ENCODE measurements around the gene QSOX2. TPM values are rescaled to one million over a fixed set of nuclear protein-coding genes. Genes with fewer than 3 reads are reported as not detected.

Gene QSOX2
- total RNA-seq, 1 donor from 2014 or later, result 10.3 TPM

DNA sequence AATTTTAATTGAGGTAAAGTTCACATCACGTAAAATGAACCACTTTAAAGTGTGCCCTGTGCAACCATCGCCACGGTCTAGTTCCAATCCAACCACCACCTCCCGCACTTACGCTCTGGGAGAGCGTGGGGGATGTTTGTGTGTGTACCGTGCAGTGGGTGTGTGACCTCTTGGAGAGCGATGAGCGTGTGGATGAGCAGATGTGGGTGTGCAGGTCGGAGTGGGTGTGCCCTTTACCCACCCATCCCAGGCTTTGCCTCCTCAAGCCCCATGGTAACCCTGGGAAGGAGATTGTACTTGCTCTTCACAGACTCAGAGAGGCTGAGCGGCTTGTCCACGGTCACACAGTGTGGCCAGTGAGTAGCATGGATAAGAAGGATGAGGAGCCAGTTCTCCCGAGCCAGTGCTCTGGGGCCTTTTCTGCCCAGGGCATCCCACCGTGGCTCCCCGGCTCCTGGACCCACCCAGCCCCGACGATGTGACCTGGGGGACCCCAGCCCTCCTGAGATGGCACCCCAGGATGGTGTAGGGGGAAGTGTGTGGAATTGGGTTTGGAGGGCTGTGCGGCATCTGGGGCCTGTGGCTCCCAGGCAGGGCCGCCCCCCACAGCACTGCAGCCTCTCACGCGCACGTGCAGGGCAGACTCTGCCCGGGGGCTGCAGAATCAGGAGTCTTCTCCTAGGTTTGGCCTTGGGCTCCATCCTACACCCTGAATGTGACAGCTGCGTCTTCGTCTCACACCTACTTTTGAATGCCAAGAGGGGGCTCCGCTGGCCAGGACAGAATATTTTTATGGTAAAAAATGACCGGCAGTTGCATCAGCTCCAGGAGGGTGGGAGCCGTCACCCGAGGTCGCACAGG, 54.3 kb downstream of the QSOX2 start:
- DNase-seq (ENCODE audit: low read depth), result no peak

DNA sequence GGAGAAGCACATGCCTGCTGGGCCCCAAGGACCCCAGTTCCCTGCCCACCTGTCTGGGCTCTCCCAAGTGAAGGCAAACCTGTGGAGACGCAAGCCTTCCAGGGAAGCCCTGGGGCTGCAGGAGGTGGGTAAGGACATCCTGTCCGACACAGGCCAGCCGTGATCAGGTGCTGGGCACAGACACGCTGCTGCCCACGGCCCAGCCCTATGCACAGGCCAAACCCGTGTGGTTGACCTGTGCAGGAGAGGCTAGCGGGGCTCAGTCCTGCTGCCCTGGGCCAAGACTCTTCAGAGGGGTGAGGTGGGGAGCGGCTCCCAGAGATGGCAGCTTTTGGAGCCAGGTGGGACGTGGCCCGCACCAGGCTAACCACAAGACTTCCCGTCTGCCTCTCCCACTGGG, 55.0 kb downstream of the QSOX2 start:
- no peak for DNase-seq (ENCODE audit: low read depth)

DNA sequence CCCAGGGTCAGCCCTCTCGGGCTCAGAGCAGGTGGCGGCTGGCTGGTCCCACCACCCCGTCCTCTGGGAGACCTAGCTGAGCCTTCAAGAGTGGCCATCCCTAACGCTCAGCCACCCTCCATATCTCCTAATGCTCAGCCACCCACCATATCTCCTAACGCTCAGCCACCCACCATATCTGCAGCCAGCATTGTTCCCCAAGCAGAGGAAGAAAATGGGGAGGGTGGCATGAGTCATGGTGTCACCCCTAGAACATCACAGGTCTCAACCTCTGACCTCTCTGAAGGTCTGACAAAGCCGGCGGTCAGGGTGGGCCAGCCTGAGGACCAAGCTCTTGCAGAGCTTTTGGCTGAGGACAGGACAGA, 55.4 kb downstream of the QSOX2 start:
- DNase-seq (ENCODE audit: low read depth), result no peak

DNA sequence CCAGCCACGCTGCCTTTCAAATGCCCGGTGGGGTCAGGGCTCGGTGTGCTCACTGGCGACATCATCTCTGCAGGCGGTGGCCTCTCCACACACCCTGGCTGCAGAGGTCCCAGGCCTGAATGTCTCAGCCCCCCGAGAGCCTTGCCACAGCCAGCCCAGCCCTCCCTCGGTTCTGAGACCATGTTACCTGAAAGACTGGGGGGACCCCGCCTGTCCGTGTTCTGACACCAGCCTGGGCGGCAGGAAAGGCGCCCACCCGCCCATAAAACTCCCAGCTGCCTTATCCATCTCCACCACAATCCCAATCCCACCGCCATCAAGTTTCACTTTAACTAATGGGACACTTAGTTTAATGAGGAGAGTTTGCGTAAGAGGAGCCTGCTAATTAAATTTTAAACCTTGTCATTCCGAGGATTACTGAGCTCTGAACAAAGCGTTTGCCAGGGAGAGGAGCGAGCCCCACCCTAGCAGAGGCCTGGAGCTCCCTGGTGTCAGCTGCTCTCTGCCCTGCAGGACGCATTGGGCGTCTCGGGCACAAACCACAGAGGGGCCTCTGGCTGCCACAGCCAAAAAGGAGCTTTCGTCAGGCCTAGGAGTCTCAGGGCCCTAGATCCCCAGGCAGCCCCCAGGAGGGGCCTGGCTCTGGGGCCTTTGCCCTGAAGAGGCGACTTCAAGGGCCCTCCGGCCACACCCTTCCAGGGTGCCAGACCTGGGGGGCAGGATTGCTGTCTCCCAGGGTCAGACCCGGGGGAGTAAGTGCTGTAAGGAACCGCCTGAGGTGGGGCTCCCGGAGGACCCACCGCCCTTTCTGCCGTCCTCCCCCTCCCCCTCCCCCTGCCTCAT, 56.0 kb downstream of the QSOX2 start:
- DNase-seq (ENCODE audit: low read depth), result peak; percentile 17

DNA sequence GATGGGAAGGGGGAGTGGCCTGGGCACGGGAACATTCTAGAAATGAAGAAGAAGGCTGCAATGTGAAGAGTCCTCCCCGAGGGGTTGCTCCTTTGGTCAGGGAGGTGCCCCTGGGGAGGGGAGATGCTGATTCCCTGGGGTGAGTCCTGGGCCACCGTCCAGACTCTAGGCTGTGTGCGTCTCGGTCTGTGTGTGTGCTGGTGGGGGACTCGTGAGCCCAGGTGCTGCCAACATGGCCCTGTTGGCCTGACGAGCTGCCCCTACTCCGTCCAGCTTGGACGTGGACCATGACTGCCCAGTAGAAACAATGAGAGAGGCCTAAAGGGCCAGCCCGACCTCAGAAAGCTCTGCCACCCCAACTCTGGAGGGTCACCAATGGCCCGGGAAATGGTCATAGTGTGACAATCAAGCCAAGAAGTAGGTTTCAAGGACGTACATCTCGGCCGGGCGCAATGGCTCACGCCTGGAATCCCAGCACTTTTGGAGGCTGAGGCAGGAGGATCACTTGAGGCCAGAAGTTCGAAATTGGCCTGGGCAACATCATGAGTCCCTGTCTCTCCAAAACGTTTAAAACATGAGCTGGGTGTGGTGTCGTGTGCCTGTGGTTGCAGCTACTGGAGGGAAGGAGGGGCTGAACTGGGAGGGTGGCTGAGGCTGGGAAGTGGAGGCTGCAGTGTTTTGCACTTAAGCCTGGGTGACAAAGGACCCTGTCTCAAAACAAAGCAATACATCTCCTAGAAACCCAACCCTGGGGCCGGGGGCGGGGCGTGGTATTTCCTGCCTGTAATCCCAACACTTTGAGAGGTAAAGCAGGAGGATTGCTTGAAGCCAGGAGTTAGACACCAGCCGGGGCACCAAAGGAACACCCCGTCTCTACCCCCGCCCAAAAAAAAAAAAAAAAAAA, 57.7 kb downstream of the QSOX2 start:
- no peak for DNase-seq (ENCODE audit: low read depth)

DNA sequence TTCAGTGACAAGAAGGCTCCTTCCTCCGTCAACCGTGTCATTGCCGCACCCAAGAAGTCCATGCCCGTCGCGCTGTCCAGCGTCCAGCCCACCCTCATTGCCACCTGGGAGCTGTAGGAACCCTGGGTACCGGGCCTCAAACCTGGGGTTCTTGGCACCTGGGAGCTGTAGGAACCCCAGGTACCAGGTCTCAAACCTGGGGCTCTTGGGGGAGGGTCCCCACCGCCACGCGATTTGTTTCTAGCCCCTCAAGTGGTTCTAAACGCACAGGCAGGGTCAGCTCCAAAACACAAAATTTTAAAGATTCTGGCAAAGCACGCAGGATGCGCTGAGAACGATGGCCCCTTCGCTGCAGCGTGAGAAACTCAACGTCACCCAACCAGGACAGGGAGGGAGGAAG, 58.4 kb downstream of the QSOX2 start:
- DNase-seq (ENCODE audit: low read depth), result no peak

DNA sequence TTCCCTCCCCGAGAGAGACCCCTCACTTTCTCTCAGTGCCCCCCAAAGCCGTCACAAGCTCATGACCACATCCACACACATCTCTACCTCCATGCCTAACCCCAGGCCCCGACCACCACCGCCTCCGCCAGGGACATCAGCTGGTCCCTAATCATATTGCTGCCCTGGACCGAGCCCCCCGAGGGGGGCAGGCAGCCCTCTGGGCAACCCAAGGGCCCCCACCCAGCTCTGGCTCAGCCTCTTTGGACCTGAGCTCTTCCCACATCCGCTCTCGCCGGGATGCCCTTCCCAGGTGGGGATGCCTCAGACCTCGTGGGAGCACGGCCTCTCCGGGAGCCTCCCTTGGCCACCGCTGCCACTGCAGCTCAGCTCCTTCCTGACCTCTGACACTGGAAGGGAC, 59.2 kb downstream of the QSOX2 start:
- DNase-seq (ENCODE audit: low read depth), result no peak

DNA sequence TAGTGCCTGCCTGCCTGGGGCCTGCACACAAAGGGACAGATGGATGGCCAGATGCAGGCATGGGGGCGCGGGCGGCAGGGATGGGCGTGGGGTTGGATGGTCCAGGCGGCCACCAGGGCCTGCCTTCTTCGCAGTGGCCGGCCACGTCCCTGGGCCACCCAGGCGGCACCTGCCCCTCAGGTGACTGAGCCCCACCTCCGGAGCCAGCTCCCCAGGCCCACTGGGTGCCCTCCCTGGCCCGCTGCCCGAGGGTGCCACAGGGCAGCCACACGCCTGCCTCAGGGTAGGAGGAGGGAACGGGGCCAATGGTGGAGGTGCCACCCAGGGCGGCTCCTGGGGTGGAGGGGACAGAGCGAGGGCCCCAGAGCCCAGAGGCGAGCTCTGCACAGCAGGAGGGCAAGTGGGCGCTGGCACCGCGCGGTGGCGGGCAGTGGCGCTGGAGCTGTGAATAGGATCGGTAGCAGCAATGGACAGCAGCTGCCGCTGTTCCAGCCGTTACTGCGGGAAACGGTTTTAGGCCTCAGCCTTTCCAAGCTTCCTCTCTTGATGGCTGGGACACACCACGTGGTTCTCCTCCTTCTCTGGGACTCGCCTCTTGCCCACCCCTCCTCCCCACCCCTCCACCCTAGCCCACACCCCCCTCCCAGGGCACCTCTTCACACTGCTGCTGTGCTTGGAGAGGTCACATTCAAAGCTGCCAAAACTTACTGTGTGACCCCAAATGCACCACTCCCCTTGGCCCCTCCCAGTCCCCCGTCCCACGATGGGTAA, 59.8 kb downstream of the QSOX2 start:
- no peak for DNase-seq (ENCODE audit: low read depth)

DNA sequence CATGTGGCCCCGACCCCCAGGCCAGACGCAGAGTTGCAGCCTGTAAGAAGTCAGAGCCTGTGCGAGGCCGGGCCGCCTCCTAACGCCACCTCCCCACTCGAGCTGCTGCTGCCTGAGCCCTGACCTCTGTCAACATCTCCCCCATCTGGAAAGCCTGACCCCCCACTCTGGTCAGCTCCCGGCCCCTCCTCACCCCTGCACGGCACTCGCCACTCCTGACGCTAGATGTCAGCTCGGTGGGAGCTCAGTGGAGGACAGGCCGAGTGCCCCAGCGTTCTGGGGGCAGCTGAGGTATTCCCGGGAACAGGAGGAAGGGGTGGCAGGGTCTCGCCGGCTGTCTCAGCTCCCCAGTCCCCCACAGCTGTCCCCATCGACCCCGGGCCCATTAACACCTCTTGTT, 60.5 kb downstream of the QSOX2 start:
- DNase-seq (ENCODE audit: low read depth), result no peak

DNA sequence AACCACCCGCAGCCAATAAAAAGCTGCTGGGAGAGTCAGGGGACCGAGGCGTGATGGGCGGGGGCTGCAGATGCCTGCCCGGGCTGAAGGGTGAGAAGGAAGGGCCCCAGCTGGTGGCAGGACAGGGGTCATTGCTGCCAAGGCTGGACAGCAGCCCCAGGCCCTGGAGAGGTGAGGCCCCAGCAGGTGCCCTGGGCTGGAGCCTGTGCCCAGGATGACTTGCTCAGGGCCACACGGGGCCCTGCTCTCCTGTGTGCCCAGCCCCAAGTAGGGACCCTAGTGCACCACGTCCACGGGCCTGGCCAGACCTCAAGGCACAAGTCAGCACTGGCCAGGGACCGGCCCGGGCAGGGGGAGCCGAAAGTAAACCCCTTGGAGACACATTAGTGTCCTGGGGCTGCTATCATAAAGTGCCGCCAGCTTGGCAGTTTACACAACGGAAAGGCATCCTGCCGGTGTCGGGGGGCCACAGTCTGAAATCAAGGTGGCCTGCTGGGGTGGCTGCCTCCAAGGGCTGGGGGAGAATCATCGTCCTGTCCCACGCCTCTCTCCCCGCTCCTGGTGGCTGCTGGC, 62.7 kb downstream of the QSOX2 start:
- DNase-seq (ENCODE audit: low read depth), result no peak

DNA sequence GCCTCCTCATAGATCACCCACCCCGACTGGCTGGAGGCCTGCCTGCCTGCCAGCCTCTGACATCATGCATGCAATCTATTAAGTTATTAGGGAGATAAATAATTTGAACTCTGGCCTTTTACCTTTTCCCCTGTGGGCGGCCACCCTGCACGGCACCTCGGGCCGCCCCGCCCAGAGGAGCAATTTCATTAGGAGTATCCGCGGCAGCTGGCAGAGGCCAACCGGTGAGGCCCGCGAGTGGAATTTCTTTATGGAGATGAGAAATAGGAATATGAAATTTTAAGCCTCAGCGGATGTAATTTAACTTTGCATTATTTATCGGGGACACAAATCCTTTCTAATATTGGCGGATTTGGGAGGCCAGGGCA, 63.2 kb downstream of the QSOX2 start:
- DNase-seq (ENCODE audit: low read depth), result no peak

DNA sequence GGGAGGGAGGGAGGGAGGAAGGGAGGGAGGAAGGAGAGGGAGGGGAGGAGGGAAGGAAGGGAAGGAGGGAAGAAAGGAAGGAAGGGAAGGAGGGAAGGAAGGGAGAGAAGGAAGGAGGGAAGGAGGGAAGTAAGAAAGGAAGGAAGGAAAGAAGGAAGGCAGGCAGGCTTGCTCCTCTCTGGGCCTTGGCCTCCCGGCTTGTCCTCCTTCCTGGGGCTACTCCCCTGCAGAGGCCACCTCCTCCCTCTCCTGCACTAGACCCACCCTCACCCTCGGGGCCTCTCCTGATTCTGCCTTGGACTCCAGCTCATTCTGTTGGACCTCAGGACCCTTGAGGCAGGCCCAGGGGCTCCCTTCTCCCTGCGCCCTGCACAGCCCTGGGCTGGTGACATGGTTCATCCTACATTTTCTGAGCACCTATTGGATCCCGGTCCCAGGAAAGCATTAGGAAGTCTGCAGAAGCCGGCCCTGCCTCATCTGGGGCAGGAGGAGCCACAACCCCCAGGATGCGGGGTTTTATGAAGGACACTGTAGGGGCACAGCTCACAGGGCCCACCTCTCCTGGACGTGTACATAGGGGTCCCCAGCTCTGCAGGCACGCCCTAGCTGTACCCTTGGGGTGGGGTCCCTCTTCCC, 63.7 kb downstream of the QSOX2 start:
- DNase-seq (ENCODE audit: low read depth), result no peak

DNA sequence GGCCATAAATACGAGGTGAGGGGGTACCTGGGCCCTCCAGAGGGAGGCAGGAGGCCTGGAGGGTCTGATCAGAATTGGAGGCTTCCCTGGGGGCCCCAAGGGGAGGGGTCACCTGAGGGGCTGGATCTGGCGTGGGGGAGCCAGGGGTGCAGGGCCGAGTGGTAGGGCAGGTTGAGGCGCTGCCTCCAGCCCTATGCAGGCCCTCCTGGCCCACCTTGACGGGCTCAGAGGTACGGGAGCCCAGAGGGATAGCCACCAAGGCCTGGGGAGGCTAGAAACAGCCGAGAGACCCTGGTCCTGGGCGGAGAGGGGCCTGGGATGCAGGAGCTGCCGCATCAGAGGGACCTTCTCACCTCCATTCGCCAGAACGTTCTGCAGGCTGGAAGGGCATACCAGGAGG, 65.0 kb downstream of the QSOX2 start:
- no peak for DNase-seq (ENCODE audit: low read depth)

DNA sequence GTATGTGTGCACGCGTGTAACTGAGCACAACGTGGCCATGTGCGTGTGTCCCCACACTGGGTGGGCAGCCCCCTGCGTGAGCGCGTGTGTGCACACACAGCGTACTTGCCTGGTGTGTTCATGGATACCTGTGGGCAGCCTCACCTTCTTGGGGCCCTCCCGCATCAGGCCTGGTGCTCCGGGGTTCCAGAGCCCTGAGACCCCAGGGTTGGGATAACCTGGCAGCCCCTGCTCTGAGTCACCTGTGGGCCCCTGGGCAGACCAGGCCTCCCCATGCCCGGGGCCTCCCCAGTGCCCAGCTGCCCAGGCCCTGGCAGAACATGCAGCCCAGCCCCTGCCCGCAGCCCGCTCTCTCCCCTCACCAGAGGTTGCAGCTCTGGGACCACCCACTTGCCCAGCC, 65.9 kb downstream of the QSOX2 start:
- no peak for DNase-seq (ENCODE audit: low read depth)

DNA sequence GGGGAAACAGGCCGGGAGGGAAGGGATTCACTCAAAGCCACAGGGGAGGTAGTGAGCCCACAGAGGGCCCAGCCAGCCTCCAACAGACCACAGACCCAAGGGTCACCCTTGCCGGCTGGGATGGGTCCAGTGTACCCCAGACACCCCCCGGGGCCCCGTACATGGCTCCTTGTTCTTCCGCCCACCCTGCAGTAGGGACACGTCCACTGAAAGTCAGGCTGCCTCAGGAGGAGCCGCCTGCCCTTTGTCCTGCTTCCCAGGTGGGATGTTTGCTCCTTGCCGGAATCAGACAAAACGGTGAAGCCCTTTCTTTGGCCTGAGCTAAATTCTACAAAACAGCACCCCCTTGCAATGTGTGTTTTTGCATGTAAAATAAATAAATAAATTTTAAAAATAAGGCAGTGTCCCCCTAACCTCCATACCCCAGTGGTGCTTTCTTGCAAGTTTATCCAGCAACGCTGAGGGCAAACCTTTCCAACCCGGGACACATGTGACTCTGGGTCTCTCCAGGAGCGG, 66.5 kb downstream of the QSOX2 start:
- DNase-seq (ENCODE audit: low read depth), result no peak

DNA sequence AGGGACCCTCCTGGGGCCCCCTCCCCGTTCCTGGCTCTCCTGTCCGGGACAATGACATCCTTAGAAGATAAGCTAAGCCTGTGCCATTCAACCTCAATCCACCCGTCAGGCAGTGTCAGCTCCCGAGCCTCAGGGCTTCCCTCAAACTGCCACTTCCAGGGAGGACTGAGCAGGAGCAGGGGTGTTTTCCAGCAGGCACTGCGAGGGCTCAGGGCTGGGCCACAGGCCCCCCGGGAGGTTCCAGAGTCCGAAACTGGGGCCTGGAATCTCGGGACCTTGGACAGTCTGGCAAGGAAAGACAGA, 66.9 kb downstream of the QSOX2 start:
- DNase-seq (ENCODE audit: low read depth), result no peak

DNA sequence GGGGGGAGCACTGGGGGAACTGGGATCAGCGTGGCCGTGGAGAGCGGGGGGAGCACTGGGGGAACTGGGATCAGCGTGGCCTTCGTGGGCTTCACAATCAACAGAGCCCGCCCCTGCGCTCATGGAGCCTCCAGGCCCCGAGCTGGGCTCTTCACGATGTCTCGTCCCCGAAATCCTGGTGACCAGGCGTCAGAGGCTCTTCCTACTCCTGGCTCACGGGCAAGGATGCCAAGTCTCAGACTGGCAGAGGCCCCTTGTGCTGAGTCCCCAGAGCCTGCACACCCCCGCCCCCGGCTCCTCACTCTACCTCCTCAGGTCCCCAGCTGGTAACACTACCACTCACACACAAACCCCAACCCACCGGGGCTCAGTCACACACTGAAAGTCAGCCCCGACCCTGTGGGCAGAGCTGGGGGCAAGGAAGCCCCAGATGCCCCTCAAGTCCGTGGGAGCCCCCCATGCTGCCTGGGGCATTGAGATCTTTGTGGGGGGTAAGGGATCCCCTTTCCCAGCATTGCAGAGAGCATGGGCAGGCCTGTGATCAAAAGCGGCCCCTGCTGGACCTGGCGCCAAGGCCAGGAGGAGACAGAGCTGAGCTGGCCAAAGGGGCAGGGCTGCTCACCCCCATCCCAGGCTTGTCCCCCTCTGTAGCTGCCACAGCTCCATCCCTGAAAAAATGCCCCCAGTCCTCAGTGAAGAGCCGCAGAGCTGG, 67.4 kb downstream of the QSOX2 start:
- no peak for DNase-seq (ENCODE audit: low read depth)

DNA sequence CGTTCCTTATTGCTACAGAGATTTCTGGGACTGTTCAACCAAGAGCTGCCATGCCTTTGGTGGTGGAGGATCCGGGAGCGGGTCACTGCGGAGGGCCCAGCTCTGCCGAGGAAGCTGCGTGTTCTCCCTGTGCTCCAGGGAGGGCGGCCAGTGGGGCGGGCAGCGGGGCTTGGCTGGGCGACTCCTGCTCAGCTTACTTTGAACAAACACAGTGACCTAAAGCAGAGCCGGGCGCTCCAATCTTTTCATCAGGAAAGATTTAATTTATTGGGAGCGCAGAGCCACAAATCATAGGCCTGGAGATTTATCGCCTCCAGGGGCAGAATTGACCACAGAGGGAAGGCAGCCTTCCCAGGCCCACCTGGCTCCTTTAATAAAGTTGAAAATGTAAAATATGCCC, 68.4 kb downstream of the QSOX2 start:
- DNase-seq (ENCODE audit: low read depth), result no peak

DNA sequence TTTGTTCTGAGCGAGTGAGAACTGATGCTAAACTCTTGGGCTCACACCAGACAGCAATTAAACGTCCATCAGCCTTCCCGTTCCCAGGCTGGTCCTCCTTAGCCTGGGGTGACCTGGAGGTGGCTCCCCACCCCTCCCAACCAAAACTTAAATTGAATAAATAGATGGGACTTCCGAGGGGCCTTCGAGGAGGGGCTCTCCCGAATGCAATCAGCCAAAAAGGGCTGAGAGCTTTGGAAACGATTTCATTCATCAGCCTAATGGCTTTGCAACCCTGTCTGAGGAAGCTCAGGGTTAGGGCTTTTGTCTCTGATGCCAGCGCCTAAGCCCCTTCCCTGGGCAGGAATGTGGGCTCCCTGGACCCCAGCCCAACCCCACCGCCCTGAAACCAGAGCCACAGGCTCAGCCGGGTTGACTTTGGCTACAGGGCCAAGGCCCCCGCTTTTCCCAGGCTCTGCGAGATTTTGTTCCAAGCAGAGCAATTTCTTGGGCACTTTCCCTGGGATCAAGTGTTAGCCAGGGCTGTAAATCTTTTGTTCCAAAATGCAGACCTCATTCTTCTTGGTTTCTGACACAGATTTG, 69.9 kb downstream of the QSOX2 start:
- no peak for DNase-seq (ENCODE audit: low read depth)

Data from renal cortical epithelial cell (primary cell).